ENCODE measurements around the gene RTP3. TPM values are rescaled to one million over a fixed set of nuclear protein-coding genes. Genes with fewer than 3 reads are reported as not detected.

RTP3 gene
- not detected for total RNA-seq

- DNase-seq (ENCODE audit: low spot score) (no peak), ATAC-seq (no peak)
- intact Hi-C loops (cut with DNase I) = loop anchor here (5.0 kb wide), 1 partner anchor 135 kb away; no protein-coding TSS in a partner anchor
These were observed at the start of gene RTP3 for GRCh38 chr3:46497556-46498265. Gene RTP3, plus strand, starts transcription at chr3:46497976. Its CDS starts 87 bp downstream, at chr3:46498063.

DNA sequence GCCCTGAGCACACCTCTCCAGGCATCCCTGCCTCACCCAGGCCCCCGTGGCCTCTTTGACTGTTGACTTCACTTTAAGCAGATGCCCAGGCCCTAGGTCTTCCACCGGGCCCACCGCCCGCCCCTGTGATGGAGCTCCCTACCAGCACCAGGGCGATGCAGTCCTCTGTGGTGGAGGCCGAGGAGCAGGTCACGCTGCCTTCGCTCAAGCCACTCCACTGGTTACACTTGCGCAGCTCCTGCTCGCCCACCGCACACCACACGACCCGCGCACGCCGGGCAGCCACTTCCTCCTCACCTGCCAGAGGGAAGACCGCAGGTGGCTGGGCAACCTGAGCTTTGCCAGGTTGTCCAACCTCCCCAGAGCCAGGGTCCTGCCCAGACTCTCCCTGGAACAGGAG, 49.1 kb upstream of the RTP3 start:
- intact Hi-C loops (cut with DNase I) = no loop called here
- DNase-seq (ENCODE audit: low spot score) (no peak), ATAC-seq (no peak)

DNA sequence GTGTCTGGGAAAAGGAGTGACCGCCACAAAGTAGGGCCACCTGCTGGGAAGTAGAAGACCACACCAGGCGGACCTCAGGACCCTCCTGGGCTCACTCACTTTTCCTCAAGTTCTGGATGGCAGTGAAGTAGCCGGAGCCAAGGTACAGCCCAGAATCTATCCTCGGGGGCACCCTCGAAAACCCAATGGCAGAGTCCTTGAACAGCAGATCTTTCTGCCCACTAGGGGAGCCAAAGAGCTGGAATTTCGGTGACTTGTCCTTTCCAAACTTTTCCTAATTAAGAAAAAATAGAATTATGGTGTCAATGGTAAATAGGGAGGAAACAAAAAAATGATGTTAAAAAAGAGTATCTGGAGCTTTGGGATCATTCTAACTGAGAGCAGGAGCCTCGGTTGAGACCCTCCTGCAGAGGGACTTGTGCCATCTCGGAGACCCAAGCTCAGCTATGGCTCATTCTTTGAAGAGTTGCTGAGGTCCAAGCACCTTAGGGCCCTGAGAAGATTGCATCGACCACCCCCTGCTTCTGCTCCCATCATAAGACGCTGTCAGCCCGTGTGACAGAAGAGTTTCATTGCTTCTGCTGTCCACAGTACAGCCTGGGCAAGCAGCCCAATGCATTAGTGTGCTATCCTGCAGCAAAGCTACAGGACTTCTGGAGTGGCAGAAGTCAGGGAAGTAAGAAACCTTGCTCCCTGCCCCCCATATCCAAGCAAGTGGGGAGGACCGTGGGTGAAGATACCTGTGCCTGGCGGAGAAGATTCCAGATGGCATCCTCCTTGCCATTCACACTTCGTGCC, 47.8 kb upstream of the RTP3 start:
- ATAC-seq = no peak
- no peak for DNase-seq (ENCODE audit: low spot score)
- intact Hi-C loops (cut with DNase I) = no loop called here

DNA sequence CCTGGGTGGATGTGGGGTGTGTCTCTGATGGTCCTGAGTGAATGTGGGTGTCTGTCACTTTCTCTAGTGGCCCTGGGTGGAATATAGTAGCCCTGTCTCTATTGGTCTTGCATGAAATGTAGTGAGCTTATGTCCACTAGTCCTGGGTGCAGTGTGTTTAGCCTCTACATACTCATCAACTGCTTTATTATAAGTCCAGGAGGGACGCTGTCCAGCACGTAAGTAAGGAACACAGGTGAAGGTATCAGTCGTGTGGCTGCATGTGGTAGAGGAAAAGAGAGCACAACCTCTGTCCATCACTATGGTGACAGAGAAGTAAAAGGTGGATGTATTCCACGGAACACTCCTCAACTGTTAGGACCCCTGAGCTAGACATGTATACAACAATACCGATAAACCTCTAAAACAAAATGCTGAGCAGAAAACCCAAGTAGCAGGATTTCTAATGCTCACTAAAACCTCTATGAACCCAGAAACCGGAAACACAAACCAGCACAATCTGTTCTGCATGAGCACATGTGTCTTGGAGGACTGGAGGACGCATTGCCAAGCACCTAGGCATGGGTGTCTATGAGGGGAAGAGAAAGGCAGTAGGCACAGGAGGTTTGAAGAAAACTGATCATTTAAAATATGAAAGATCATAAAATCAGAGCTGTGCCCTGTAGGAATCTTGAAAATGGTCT, 44.1 kb upstream of the RTP3 start:
- ATAC-seq (no peak), DNase-seq (ENCODE audit: low spot score) (no peak)
- intact Hi-C loops (cut with DNase I) = no loop called here

- no peak for ATAC-seq
- intact Hi-C loops (cut with DNase I) = no loop called here
- no peak for DNase-seq (ENCODE audit: low spot score)
These were observed 43.6 kb upstream of the RTP3 start for GRCh38 chr3:46454209-46454595.

DNA sequence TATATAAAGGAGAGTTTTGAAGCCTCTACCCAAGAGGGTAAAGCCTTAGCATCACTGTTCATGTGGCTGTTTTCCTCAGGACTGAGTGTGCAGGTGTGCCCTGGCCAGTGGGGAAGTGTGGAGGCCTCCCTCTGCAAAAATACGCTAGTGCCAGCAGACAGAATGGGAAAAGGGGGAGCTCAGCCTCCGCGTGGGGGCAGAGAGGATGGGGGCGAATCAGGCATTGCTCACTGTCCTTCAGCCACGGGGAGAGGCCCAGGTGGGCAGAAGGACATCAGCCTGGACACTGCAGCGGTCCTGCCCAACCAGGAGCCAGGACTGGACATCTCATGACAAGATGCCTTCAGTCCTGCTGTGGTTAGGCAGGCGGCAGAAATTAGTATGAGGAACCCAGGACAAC, 43.2 kb upstream of the RTP3 start:
- intact Hi-C loops (cut with DNase I) = no loop called here
- DNase-seq (ENCODE audit: low spot score) = no peak
- no peak for ATAC-seq

DNA sequence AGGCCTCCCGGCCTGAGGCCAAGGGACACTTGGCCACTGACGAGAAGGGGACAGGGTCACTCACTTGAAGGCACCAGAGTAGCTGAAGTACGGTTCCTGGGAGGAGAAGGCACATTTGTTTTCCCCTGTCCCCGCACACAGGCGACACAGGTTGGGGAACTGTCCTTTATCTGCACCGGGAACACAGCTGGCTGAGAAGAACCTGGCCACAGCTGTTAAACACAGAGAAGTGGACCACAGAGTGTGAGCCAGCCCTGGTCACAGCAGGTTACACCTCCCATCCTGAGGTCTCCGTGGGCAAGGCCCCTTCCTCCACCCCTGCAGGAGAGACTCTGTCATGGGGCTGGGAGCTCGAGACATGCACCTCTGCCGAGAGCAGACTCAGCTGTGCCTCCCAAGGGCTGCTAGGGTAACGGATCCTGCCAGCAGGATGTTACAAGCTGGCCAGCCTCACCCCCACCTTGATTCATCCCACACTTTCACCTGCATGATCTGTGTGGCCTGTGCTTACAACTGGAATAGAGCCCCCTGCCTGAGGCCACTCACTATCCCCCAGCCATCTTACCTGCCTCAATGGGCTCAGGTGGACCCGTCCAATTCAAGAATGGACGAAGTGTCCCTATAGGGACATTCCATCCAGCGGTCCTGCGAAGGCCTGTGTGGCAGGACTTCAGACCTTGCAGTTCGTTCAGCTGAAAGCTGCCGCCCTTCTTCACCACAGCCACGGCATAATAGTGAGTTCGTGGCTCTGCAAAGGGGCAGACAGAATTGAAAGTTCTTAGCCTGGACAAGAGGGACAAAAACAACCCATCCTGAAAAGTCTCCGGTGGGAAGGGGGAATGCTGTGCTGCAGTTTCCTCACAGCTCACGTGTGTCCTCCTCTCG, 42.3 kb upstream of the RTP3 start:
- no peak for ATAC-seq
- DNase-seq (ENCODE audit: low spot score) = no peak
- intact Hi-C loops (cut with DNase I) = no loop called here

DNA sequence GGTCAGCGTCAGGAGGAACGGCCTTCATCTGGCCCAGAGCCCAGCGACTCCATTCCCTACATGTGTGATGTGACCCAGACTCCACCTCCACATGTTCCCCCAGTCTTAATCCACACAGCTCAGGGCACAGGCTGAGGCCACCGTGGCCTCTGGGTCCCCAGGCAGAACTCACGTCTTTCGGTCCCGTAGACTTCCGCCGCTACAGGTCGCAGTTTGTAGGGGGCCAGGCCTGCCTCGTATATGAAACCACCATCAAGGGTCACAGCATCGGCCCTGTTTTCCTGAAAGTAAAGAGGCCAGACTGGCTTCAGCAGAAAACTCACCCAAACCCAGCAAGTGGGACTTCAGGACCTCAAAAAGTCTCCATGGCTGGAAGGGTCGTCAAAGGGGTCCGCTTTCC, 41.7 kb upstream of the RTP3 start:
- ATAC-seq (no peak), DNase-seq (ENCODE audit: low spot score) (no peak)
- intact Hi-C loops (cut with DNase I) = no loop called here

GRCh38 chr3:46460051-46460450, 37.7 kb upstream of the RTP3 start:
- intact Hi-C loops (cut with DNase I) = no loop called here
- DNase-seq (ENCODE audit: low spot score) (no peak), ATAC-seq (no peak)

GRCh38 chr3:46462111-46462510, 35.7 kb upstream of the RTP3 start:
- intact Hi-C loops (cut with DNase I) = no loop called here
- ATAC-seq = no peak
- DNase-seq (ENCODE audit: low spot score) = no peak

DNA sequence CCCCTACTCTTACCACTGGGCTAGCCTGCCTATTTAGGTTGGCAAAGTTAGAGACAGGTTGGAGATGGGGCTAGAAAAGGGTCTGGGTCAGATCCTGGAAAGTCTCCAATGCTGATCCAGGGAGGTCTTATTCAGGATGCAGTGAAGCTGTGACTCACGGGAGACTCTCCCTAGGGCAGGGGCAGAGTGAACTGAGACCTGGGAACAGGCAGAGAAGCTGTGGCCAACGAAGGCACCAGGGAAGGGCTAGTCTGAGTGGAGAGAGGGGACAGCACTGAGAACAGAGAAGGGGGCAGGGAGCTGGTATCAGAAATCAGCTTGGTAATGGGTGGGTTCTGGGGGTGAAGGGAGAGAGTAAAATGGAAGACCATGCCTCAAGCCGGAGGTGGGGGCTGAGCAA, 35.3 kb upstream of the RTP3 start:
- intact Hi-C loops (cut with DNase I) = no loop called here
- no peak for ATAC-seq
- DNase-seq (ENCODE audit: low spot score) = no peak

DNA sequence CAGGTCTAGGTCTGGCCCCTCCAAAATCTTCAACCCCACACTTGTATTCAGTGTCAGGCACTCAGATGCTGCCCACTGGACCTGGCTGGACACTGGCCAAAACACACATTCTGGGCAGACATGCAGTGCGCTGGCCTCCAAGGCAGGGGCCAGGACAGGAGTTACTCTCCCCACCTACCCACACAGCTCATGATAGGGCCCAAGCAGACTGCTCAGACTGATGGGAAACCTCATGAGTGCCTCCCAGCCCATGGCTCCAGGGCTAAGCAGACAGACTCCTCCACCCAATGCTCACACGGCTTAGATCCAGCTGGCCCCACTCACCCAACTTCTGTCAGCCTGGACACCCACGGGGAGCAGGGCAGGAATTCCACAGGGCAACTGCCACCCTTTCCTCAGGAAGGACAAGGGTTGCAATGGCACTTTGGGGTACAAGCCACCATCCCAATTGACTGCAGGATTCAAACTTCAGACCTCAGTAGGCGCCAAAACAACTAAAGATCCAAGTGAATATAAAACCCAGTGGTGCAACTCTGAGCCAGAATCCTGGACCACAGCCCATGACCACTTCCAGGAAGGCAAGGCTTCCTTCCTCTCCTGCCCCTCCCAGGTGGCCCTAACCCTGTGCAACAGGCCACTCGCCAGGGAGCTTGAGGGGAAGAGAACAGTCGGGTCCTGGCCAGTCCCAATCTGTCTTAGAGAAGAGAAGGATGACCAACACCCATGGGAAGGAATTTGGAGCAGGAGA, 34.5 kb upstream of the RTP3 start:
- intact Hi-C loops (cut with DNase I) = no loop called here
- ATAC-seq = peak; percentile 27
- no peak for DNase-seq (ENCODE audit: low spot score)

DNA sequence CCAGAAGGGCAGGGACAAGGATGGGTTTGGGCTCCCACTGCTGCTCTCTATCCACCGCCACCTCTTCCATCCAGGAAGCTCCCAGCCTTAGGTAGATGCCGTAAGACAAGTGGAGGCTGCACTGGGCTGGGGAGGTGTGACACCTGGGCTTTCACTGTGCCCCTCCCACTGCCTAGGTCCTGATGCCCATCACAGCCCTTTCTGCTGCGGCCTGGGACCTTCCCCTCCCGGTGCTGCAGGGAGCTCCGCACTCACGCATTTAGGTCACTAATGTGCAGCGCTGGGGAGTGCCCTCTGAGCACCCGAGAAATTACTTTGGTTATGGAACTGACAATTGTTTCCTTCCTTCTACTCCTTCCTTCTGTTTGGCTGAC, 33.9 kb upstream of the RTP3 start:
- intact Hi-C loops (cut with DNase I) = no loop called here
- ATAC-seq (no peak), DNase-seq (ENCODE audit: low spot score) (no peak)

GRCh38 chr3:46464326-46465195, 33.2 kb upstream of the RTP3 start, which contains the start of gene LTF:
Gene LTF, minus strand, starts transcription at chr3:46464905. Its CDS starts 38 bp downstream, at chr3:46464867.
- DNase-seq (ENCODE audit: low spot score) (no peak), ATAC-seq (no peak)
- intact Hi-C loops (cut with DNase I) = no loop called here

DNA sequence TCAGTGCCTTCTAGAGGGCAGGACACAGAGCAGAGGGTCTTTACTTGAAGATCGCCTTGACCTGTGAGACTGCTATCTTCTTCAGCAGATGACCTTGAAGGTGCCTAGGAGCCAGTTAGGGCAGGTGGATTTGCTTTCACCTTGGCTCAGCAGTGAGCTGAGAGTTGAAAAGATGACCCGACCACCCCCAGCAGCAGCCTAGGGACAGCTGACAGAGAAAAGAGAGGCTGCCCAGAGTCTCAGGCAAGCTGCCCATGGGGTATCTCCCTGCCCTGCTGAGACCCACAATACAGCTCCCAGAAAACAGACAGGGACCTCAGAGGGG, 32.6 kb upstream of the RTP3 start:
- DNase-seq (ENCODE audit: low spot score) = no peak
- intact Hi-C loops (cut with DNase I) = no loop called here
- no peak for ATAC-seq

GRCh38 chr3:46466273-46466672, 31.5 kb upstream of the RTP3 start:
- no peak for ATAC-seq
- DNase-seq (ENCODE audit: low spot score) = no peak
- intact Hi-C loops (cut with DNase I) = no loop called here

- DNase-seq (ENCODE audit: low spot score) = no peak
- ATAC-seq = no peak
- intact Hi-C loops (cut with DNase I) = no loop called here
These were observed 30.8 kb upstream of the RTP3 start for GRCh38 chr3:46466871-46467403.

Measured in sciatic nerve (tissue), 2 donors.